ENCODE data around the gene SNX15. TPM values are rescaled to one million over a fixed set of nuclear protein-coding genes. Genes with fewer than 3 reads are reported as not detected.

The SNX15 gene
- total and polyA plus RNA-seq, 5 donors from 2014 or later, result 9.4 to 17.4 (median 11.2) TPM

DNA sequence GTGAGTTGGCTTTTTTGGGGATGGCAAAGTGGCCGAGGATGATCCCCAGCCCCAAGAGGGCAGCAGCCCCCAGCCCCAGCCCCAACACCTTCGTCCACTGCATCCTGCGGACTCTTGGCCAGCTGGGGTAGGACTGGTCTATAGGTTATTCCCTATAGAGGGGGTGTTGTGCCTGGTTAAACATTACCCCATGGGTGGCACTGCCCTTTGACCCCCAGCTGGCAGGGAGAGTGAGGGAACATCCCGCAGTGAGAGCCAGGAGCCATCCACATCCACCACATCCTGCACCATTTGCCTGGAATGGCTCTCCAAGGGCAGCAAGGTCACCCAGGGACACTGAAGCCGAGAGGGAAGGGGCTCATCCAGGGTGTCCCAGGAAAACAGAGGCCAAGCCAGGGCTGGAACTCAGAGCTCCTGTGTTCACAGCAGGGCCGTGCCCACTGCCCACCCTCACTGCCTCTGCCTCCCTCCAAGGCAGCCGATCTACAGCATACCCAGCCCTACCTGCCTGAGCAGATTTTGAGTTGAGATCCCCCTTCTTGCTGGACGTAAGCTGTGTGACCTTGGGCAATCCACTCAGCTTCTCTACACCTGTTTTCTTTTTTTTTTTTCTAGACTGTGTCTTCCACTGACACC, 31.3 kb downstream of the SNX15 start, which contains the start of gene NAALADL1:
Gene NAALADL1 (minus strand): TSS at position 135 of the 636 bp plus-strand sequence. CDS start 32 bp downstream, at position 103.
- Histone ChIP-seq H3K4me3 (ENCODE audit: low read depth, low read length) (no peak within 1 kb of the TSS), H3K27me3 (ENCODE audit: control insufficient read depth, insufficient read depth, low read length) (no peaks in the 10 kb centered on the region), H3K4me1 (ENCODE audit: control insufficient read depth, insufficient read depth, low read length, poor library complexity, severe bottlenecking) (peaks cover 9% of the 10 kb centered on the region), H3K27ac (ENCODE audit: insufficient read depth, low read length, poor library complexity, severe bottlenecking) (no peak within 1 kb of the TSS), H3K36me3 (ENCODE audit: control insufficient read depth, insufficient read depth, low read length) (no peaks in the 10 kb centered on the region), H3K9me3 (ENCODE audit: control insufficient read depth in 2 of 2, low read length in 2 of 2) (no peaks in the 10 kb centered on the region)
- no peak within 1 kb of the TSS for H3K27ac Mint-ChIP-seq
- H3K27me3 Mint-ChIP-seq, result peaks cover 12% of the 10 kb centered on the region
- peaks cover 0 to 13% (median 12%) of the 10 kb centered on the region in 4 donors for H3K4me1 Mint-ChIP-seq
- ATAC-seq (ENCODE audit: low read depth in 2 of 2), result no peak
- H3K4me3 Mint-ChIP-seq, result peak within 1 kb of the TSS in 1 of 4 donors; percentile 32
- H3K9me3 Mint-ChIP-seq, result no peaks in the 10 kb centered on the region
- H3K36me3 Mint-ChIP-seq, result no peaks in the 10 kb centered on the region
- no peak for DNase-seq

DNA sequence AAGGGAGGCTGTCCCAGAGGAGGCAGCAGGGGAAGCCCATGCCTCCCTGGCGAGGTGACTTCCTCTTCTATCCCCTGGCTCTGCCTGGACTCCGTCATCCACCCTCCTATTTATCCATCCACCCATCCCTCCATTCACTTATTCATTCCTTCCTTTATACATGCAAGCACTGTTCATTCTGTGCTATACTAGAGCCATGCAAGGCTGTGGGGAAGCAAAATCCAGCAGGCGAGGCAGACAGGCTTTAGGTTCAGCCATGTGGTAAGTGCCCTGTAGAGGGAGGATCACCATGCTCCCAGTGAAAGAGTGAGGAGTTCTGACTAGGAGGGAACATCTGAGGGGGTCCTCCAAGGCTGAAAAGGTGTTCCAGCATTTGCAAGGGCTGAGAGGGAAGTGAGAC, 32.3 kb downstream of the SNX15 start:
- Mint-ChIP-seq H3K4me1 (peaks cover 0 to 4% (median 3%) of the 10 kb centered on the region in 4 donors), H3K27ac (no peak overlapping the region), H3K9me3 (no peaks in the 10 kb centered on the region), H3K36me3 (no peaks in the 10 kb centered on the region), H3K4me3 (no peak overlapping the region), H3K27me3 (peaks cover 12% of the 10 kb centered on the region)
- H3K9me3 ChIP-seq (ENCODE audit: control insufficient read depth in 2 of 2, low read length in 2 of 2), result no peaks in the 10 kb centered on the region
- no peak overlapping the region for H3K27ac ChIP-seq (ENCODE audit: insufficient read depth, low read length, poor library complexity, severe bottlenecking)
- no peaks in the 10 kb centered on the region for H3K36me3 ChIP-seq (ENCODE audit: control insufficient read depth, insufficient read depth, low read length)
- H3K27me3 ChIP-seq (ENCODE audit: control insufficient read depth, insufficient read depth, low read length), result no peaks in the 10 kb centered on the region
- no peak for ATAC-seq (ENCODE audit: low read depth in 2 of 2)
- no peaks in the 10 kb centered on the region for H3K4me1 ChIP-seq (ENCODE audit: control insufficient read depth, insufficient read depth, low read length, poor library complexity, severe bottlenecking)
- DNase-seq, result no peak
- no peak overlapping the region for H3K4me3 ChIP-seq (ENCODE audit: low read depth, low read length)

GRCh38 chr11:65059959-65060824, 33.0 kb downstream of the SNX15 start:
- ATAC-seq (ENCODE audit: low read depth in 2 of 2) (no peak), DNase-seq (peak in 1 of 3 donors; percentile 33)
- Histone ChIP-seq H3K4me1 (ENCODE audit: control insufficient read depth, insufficient read depth, low read length, poor library complexity, severe bottlenecking) (no peaks in the 10 kb centered on the region), H3K27me3 (ENCODE audit: control insufficient read depth, insufficient read depth, low read length) (no peaks in the 10 kb centered on the region), H3K9me3 (ENCODE audit: control insufficient read depth in 2 of 2, low read length in 2 of 2) (no peaks in the 10 kb centered on the region), H3K27ac (ENCODE audit: insufficient read depth, low read length, poor library complexity, severe bottlenecking) (no peak overlapping the region), H3K36me3 (ENCODE audit: control insufficient read depth, insufficient read depth, low read length) (no peaks in the 10 kb centered on the region), H3K4me3 (ENCODE audit: low read depth, low read length) (no peak overlapping the region)
- Mint-ChIP-seq H3K4me3 (no peak overlapping the region), H3K27ac (no peak overlapping the region), H3K4me1 (peaks cover 0 to 4% (median 2%) of the 10 kb centered on the region in 4 donors), H3K27me3 (peaks cover 12% of the 10 kb centered on the region), H3K9me3 (no peaks in the 10 kb centered on the region), H3K36me3 (no peaks in the 10 kb centered on the region)

DNA sequence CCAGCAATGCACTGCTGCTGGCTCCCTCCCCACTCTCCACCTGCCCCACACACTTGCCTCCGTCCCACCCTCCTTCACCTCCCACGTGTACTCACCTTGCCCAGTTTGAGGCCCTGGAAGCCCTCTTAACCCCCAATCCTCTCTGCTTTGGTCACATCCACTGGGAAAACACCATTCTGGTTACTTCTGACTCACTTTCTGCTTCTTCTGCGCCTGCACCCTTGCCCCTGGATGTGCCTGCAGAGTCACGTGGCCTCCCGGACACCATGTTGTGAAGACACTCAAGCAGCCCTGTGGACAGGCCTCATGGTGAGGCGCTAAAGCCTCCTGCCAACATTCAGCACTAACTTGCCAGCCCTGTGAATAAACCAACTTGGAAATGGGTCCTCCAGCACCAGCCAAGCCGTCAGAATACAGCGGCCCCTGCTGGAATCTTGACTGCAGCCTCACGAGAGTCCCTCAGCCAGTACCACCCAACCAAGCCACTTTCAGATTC, 33.7 kb downstream of the SNX15 start:
- no peaks in the 10 kb centered on the region for H3K9me3 Mint-ChIP-seq
- no peak overlapping the region for H3K4me3 Mint-ChIP-seq
- peaks cover 0 to 4% (median 2%) of the 10 kb centered on the region in 4 donors for H3K4me1 Mint-ChIP-seq
- H3K27ac ChIP-seq (ENCODE audit: insufficient read depth, low read length, poor library complexity, severe bottlenecking), result no peak overlapping the region
- H3K4me1 ChIP-seq (ENCODE audit: control insufficient read depth, insufficient read depth, low read length, poor library complexity, severe bottlenecking), result no peaks in the 10 kb centered on the region
- no peak overlapping the region for H3K4me3 ChIP-seq (ENCODE audit: low read depth, low read length)
- ATAC-seq (ENCODE audit: low read depth in 2 of 2), result peak in 1 of 2 donors; percentile 14
- peak overlapping the region in 1 of 3 donors; percentile 51 for H3K27ac Mint-ChIP-seq
- DNase-seq, result peak in 1 of 3 donors; percentile 17
- H3K27me3 ChIP-seq (ENCODE audit: control insufficient read depth, insufficient read depth, low read length), result no peaks in the 10 kb centered on the region
- H3K9me3 ChIP-seq (ENCODE audit: control insufficient read depth in 2 of 2, low read length in 2 of 2), result no peaks in the 10 kb centered on the region
- no peaks in the 10 kb centered on the region for H3K36me3 Mint-ChIP-seq
- no peaks in the 10 kb centered on the region for H3K36me3 ChIP-seq (ENCODE audit: control insufficient read depth, insufficient read depth, low read length)
- H3K27me3 Mint-ChIP-seq, result peaks cover 12% of the 10 kb centered on the region

- no peak overlapping the region for H3K4me3 ChIP-seq (ENCODE audit: low read depth, low read length)
- Mint-ChIP-seq H3K4me3 (no peak overlapping the region), H3K4me1 (peaks cover 0 to 4% (median 2%) of the 10 kb centered on the region in 4 donors)
Measured at GRCh38 chr11:65063532-65063931, 36.3 kb downstream of the SNX15 start.

DNA sequence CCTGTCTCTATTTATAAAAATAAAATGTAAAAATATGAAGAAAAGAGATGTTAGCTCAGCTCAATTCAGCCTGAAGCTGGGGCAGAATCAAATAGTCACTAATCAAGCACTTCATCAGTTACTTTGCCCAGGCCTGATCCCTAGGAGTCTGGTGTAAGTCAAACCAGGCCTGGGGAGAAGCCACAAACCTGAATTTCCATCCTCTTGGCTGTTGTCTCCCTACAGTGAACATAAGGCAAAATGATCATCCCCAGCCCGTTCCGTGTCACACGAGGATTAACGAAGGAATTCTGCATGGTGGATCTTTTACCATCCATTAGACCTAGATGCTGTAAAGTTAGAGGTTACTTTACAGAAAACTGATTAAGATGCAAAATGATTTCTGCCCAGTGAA, 37.6 kb downstream of the SNX15 start:
- no peaks in the 10 kb centered on the region for H3K9me3 Mint-ChIP-seq
- no peak overlapping the region for H3K4me3 Mint-ChIP-seq

More at GRCh38 chr11:65063532-65063931, 36.3 kb downstream of the SNX15 start:
- Mint-ChIP-seq H3K27me3 (peaks cover 7% of the 10 kb centered on the region), H3K27ac (no peak overlapping the region), H3K36me3 (no peaks in the 10 kb centered on the region), H3K9me3 (no peaks in the 10 kb centered on the region)
- H3K27me3 ChIP-seq (ENCODE audit: control insufficient read depth, insufficient read depth, low read length), result no peaks in the 10 kb centered on the region
- H3K9me3 ChIP-seq (ENCODE audit: control insufficient read depth in 2 of 2, low read length in 2 of 2), result no peaks in the 10 kb centered on the region
- ATAC-seq (ENCODE audit: low read depth in 2 of 2), result no peak
- no peaks in the 10 kb centered on the region for H3K4me1 ChIP-seq (ENCODE audit: control insufficient read depth, insufficient read depth, low read length, poor library complexity, severe bottlenecking)
- no peak overlapping the region for H3K27ac ChIP-seq (ENCODE audit: insufficient read depth, low read length, poor library complexity, severe bottlenecking)
- H3K36me3 ChIP-seq (ENCODE audit: control insufficient read depth, insufficient read depth, low read length), result no peaks in the 10 kb centered on the region
- DNase-seq, result no peak

GRCh38 chr11:65065851-65066250, 38.6 kb downstream of the SNX15 start:
- no peak overlapping the region for H3K4me3 Mint-ChIP-seq
- DNase-seq (no peak), ATAC-seq (ENCODE audit: low read depth in 2 of 2) (no peak)
- no peaks in the 10 kb centered on the region for H3K36me3 ChIP-seq (ENCODE audit: control insufficient read depth, insufficient read depth, low read length)
- H3K27ac ChIP-seq (ENCODE audit: insufficient read depth, low read length, poor library complexity, severe bottlenecking), result no peak overlapping the region
- H3K27me3 ChIP-seq (ENCODE audit: control insufficient read depth, insufficient read depth, low read length), result no peaks in the 10 kb centered on the region
- H3K36me3 Mint-ChIP-seq, result no peaks in the 10 kb centered on the region
- H3K9me3 Mint-ChIP-seq, result no peaks in the 10 kb centered on the region
- peaks cover 4% of the 10 kb centered on the region for H3K27me3 Mint-ChIP-seq
- no peaks in the 10 kb centered on the region for H3K9me3 ChIP-seq (ENCODE audit: control insufficient read depth in 2 of 2, low read length in 2 of 2)
- H3K4me3 ChIP-seq (ENCODE audit: low read depth, low read length), result no peak overlapping the region
- no peaks in the 10 kb centered on the region for H3K4me1 ChIP-seq (ENCODE audit: control insufficient read depth, insufficient read depth, low read length, poor library complexity, severe bottlenecking)
- peaks cover 0 to 2% (median 0%) of the 10 kb centered on the region in 4 donors for H3K4me1 Mint-ChIP-seq
- H3K27ac Mint-ChIP-seq, result no peak overlapping the region

More for the DNA sequence above, 37.6 kb downstream of the SNX15 start:
- H3K27ac ChIP-seq (ENCODE audit: insufficient read depth, low read length, poor library complexity, severe bottlenecking), result no peak overlapping the region
- H3K36me3 ChIP-seq (ENCODE audit: control insufficient read depth, insufficient read depth, low read length), result no peaks in the 10 kb centered on the region
- no peak for ATAC-seq (ENCODE audit: low read depth in 2 of 2)
- peaks cover 0 to 4% (median 2%) of the 10 kb centered on the region in 4 donors for H3K4me1 Mint-ChIP-seq
- H3K9me3 ChIP-seq (ENCODE audit: control insufficient read depth in 2 of 2, low read length in 2 of 2), result no peaks in the 10 kb centered on the region
- H3K27me3 ChIP-seq (ENCODE audit: control insufficient read depth, insufficient read depth, low read length), result no peaks in the 10 kb centered on the region
- H3K36me3 Mint-ChIP-seq, result no peaks in the 10 kb centered on the region
- no peak for DNase-seq
- H3K27ac Mint-ChIP-seq, result peak overlapping the region in 1 of 3 donors; percentile 34
- no peak overlapping the region for H3K4me3 ChIP-seq (ENCODE audit: low read depth, low read length)
- H3K27me3 Mint-ChIP-seq, result peaks cover 4% of the 10 kb centered on the region
- H3K4me1 ChIP-seq (ENCODE audit: control insufficient read depth, insufficient read depth, low read length, poor library complexity, severe bottlenecking), result no peaks in the 10 kb centered on the region

All from CD4-positive, CD25-positive, alpha-beta regulatory T cell (primary cell).